CD4-positive, alpha-beta T cell treated with Interleukin-6 for 4 hours (primary cell): ENCODE measurements around the gene SENP8.
"Not testable (repeated sequence)": the region's sequence is repeated elsewhere in the genome, so short reads cannot be mapped to it uniquely, and the experiment has no call there.

Source experiments
- DNase-seq: peaks from one replicate; pipeline ENCODE4 v3.0.0-alpha.2; 2020; ENCODE audit warnings: mixed read lengths

SENP8 gene

GRCh38 chr15:72155635-72156616 is 37.7 kb downstream of the SENP8 start:
- peak; percentile 85 for DNase-seq

GRCh38 chr15:72156928-72157327 is 38.7 kb downstream of the SENP8 start:
- DNase-seq, result no peak

- no peak for DNase-seq
Observed at GRCh38 chr15:72160696-72161245, 42.6 kb downstream of the SENP8 start.

- no peak for DNase-seq
Observed at GRCh38 chr15:72161361-72162132, 43.3 kb downstream of the SENP8 start.

- DNase-seq, result no peak
Observed at GRCh38 chr15:72162569-72162968, 44.4 kb downstream of the SENP8 start.

GRCh38 chr15:72163719-72164118 is 45.5 kb downstream of the SENP8 start:
- DNase-seq, result no peak

- DNase-seq, result no peak
Observed at GRCh38 chr15:72166716-72167417, 48.7 kb downstream of the SENP8 start.

GRCh38 chr15:72167445-72167844 is 49.2 kb downstream of the SENP8 start:
- no peak for DNase-seq

GRCh38 chr15:72168131-72168807 is 50.1 kb downstream of the SENP8 start:
- no peak for DNase-seq

GRCh38 chr15:72168808-72169190 is 50.6 kb downstream of the SENP8 start:
- no peak for DNase-seq

GRCh38 chr15:72169236-72169920 is 51.2 kb downstream of the SENP8 start:
- DNase-seq, result no peak

- DNase-seq, result no peak
Observed at GRCh38 chr15:72169921-72170611, 51.9 kb downstream of the SENP8 start.

- no peak for DNase-seq
Observed at GRCh38 chr15:72170691-72171090, 52.5 kb downstream of the SENP8 start.

GRCh38 chr15:72171978-72172377 is 53.8 kb downstream of the SENP8 start:
- not testable (repeated sequence) for DNase-seq

- no peak for DNase-seq
Observed at GRCh38 chr15:72172796-72173195, 54.6 kb downstream of the SENP8 start.

- DNase-seq, result no peak
Observed at GRCh38 chr15:72173401-72173800, 55.2 kb downstream of the SENP8 start.

- no peak for DNase-seq
Observed at GRCh38 chr15:72173864-72174550, 55.8 kb downstream of the SENP8 start.

GRCh38 chr15:72174551-72175165 is 56.5 kb downstream of the SENP8 start:
- no peak for DNase-seq

GRCh38 chr15:72175186-72176044 is 57.2 kb downstream of the SENP8 start:
- no peak for DNase-seq
